K562 (cell line): ENCODE results near the gene NTSR1. TPM values are rescaled to one million over a fixed set of nuclear protein-coding genes. Genes with fewer than 3 reads are reported as not detected.

Source experiments
- ARID3B ChIP-seq: fragments of 250-450 bp; sonication (Bioruptor Pico); IDR thresholded peaks from 2 replicates; pipeline ENCODE4 v1.4.0; 2020; ENCODE audit warnings: borderline replicate concordance
- ELF4 ChIP-seq: fragments of 450-650 bp; formaldehyde crosslinking; IDR thresholded peaks from 2 replicates; pipeline ENCODE4 v1.4.0; 2022; ENCODE audit warnings: missing genetic modification characterization
- HMG20A ChIP-seq: fragments of 450-650 bp; formaldehyde crosslinking; conservative IDR thresholded peaks from 2 replicates; pipeline ENCODE4 v1.4.0; 2020; ENCODE audit warnings: mild to moderate bottlenecking, mixed read lengths
- KAT2B ChIP-seq: IDR thresholded peaks from one replicate; pipeline ENCODE4 v1.6.1; 2012; ENCODE audit warnings: low read depth, mild to moderate bottlenecking, control low read depth, inconsistent platforms, low read length, moderate library complexity
- MTF1 ChIP-seq: fragments of 250-450 bp; sonication (Bioruptor Pico); IDR thresholded peaks from 2 replicates; pipeline ENCODE4 v1.9.0; 2021; ENCODE audit warnings: moderate library complexity, mild to moderate bottlenecking, inconsistent platforms, borderline replicate concordance
- NR2F6 ChIP-seq: fragments of 450-650 bp; formaldehyde crosslinking; IDR thresholded peaks from 2 replicates; pipeline ENCODE4 v1.4.0; 2020; ENCODE audit warnings: mild to moderate bottlenecking
- POLR3G ChIP-seq: IDR thresholded peaks from 2 replicates; pipeline ENCODE4 v1.6.1; 2011; ENCODE audit not compliant: insufficient read length, insufficient replicate concordance; ENCODE audit errors: extremely low read depth
- TAF7 ChIP-seq: fragments of 450-650 bp; IDR thresholded peaks from 2 replicates; pipeline ENCODE4 v1.6.1; 2016; ENCODE audit warnings: missing genetic modification characterization, missing compliant biosample characterization
- TEAD1 ChIP-seq, 2 experiments: fragments of 450-650 bp in 1 of 2; sonication (generic) in 1 of 2; formaldehyde crosslinking; IDR thresholded peaks; 2 replicates each; pipeline versions ENCODE4 v1.4.0 to v1.8.0; 2020 to 2022; ENCODE audit warnings: mild to moderate bottlenecking in 2 of 2, missing genetic modification reagents in 1 of 2
- XRCC4 ChIP-seq: IDR thresholded peaks from one replicate; pipeline ENCODE4 v1.6.1; 2011; ENCODE audit not compliant: insufficient read depth, insufficient read length; ENCODE audit errors: extremely low read depth
- ZBTB1 ChIP-seq: sonication (generic); formaldehyde crosslinking; IDR thresholded peaks from 2 replicates; pipeline ENCODE4 v1.8.1; 2023; ENCODE audit warnings: missing genetic modification reagents, low read depth, mild to moderate bottlenecking, borderline replicate concordance
- ZBTB11 ChIP-seq, 3 experiments: fragments of 200-800 bp in 1 of 3; fragments of 250-450 bp in 1 of 3; fragments of 450-650 bp in 1 of 3; sonication (Bioruptor Pico) in 1 of 3; sonication (Bioruptor generic) in 1 of 3; formaldehyde crosslinking in 1 of 3; IDR thresholded peaks; 2 replicates each; pipeline versions ENCODE4 v1.6.1 to v1.8.0; 2016 to 2022; ENCODE audit warnings: mild to moderate bottlenecking in 2 of 3, missing genetic modification characterization in 2 of 3, missing compliant biosample characterization in 1 of 3, moderate library complexity in 1 of 3
- ZBTB5 ChIP-seq: fragments of 450-650 bp; IDR thresholded peaks from 2 replicates; pipeline ENCODE4 v1.6.1; 2017; ENCODE audit warnings: antibody characterized with exemption
- ZEB2 ChIP-seq: fragments of 450-650 bp; IDR thresholded peaks from 2 replicates; pipeline ENCODE4 v1.6.1; 2016
- ZFP30 ChIP-seq: fragments of 250-450 bp; sonication (Bioruptor Pico); IDR thresholded peaks from 2 replicates; pipeline ENCODE4 v1.8.0; 2022; ENCODE audit warnings: moderate library complexity, mild to moderate bottlenecking, inconsistent platforms, borderline replicate concordance
- ZNF444 ChIP-seq: fragments of 250-450 bp; sonication (Bioruptor Pico); IDR thresholded peaks from 2 replicates; pipeline ENCODE4 v1.4.0; 2020; ENCODE audit warnings: mild to moderate bottlenecking, moderate library complexity
- ZNF778 ChIP-seq: fragments of 450-650 bp; formaldehyde crosslinking; IDR thresholded peaks from 2 replicates; pipeline ENCODE4 v1.4.0; 2020; ENCODE audit warnings: mild to moderate bottlenecking, moderate library complexity
- ZNF785 ChIP-seq: fragments of 250-450 bp; sonication (Bioruptor Pico); IDR thresholded peaks from 2 replicates; pipeline ENCODE4 v1.4.0; 2020; ENCODE audit warnings: mild to moderate bottlenecking
- polyA plus RNA-seq, 8 experiments: library from polyadenylated mRNA; depleted of rRNA in 4 of 8; stranded (reverse) in 5 of 8; unstranded in 3 of 8; fragments of >200 nt; fragmentation: Nextera tagmentation in 2 of 8; fragmentation: Illumina TruSeq in 1 of 8; extraction: Ambion mirVana in 2 of 8; extraction: Trizol in 1 of 8; gene quantifications; 2 replicates each; pipeline versions ENCODE4 v1.2.1 to v1.2.3, GENCODE V29; 2011 to 2014; ENCODE audit warnings: inconsistent platforms in 1 of 8, missing spikeins in 1 of 8
- total RNA-seq, 7 experiments: library from RNA; depleted of rRNA in 6 of 7; stranded (reverse); fragments of >200 nt in 6 of 7; fragmentation: Illumina TruSeq in 2 of 7; extraction: Trizol in 2 of 7; gene quantifications; 2 replicates each; pipeline versions ENCODE4 v1.2.1 to v1.2.3, GENCODE V29; 2011 to 2021; ENCODE audit warnings: low replicate concordance in 1 of 7
- TF ChIP-seq, protein P1 (sequence below): IDR thresholded peaks from 2 replicates; pipeline ENCODE4 v1.6.1; 2011; ENCODE audit not compliant: insufficient read length; ENCODE audit errors: extremely low read depth

NTSR1 gene
- total and polyA plus RNA-seq, 9 of the 15 experiments (the other 6 are each of a cell fraction or from before 2014, with no cell fraction given) = 0.04 to 0.40 (median 0.13) TPM; not detected in 3

DNA sequence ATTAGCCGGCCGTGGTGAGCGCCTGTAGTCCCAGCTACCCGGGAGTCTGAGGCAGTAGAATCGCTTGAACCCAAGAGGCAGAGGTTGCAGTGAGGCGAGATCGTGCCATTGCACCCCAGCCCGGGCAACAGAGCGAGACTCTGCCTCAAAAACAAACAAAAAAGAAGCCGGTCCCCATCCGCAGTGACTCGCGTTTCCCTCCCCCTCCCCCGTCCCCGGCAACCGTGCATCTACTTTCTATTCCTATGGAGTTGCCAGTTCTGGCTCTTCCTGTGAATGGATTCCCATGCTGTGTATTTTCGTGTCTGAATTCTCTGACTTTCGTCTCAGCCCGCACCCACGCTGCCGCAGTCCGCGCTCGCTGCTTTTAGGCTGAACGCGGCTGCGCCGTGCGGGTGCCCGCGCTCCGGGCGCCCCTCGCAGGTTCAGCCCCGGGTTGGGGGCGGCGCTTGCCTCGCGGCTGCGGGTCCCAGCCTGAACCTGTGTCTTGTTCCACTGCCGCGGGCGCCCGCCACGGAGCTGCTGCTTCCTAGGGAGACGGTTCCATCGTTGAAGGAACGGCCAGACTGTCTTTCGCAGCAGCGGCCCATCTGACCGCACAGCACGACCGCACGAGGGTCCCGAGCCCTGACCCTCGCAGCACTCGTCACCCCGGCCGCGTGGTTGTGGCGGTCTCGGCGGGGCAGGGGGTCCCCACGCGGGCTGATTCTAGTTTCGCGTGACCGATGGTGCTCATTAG is 86.6 kb downstream of the NTSR1 start (continued):
- TF ChIP-seq ZNF778 (CRISPR knock-in tag) = no peak
- TF ChIP-seq ELF4 = no peak
- TF ChIP-seq KAT2B = no peak
- TF ChIP-seq POLR3G = no peak
- no peak for TF ChIP-seq HMG20A (CRISPR knock-in tag)
- no peak for TF ChIP-seq ZBTB11 (CRISPR knock-in tag; IDR thresholded peaks at IDR 0.05)
- TF ChIP-seq ZBTB1 = 0 out of 2 replicates have a peak, but pooled peaks have one; percentile 27
- TF ChIP-seq, protein P1, sequence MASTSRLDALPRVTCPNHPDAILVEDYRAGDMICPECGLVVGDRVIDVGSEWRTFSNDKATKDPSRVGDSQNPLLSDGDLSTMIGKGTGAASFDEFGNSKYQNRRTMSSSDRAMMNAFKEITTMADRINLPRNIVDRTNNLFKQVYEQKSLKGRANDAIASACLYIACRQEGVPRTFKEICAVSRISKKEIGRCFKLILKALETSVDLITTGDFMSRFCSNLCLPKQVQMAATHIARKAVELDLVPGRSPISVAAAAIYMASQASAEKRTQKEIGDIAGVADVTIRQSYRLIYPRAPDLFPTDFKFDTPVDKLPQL = no peak
- peak; percentile 73 for TF ChIP-seq ZNF444 (CRISPR knock-in tag)
- no peak for TF ChIP-seq XRCC4
- no peak for TF ChIP-seq ZFP30 (CRISPR knock-in tag)
- no peak for TF ChIP-seq NR2F6 (CRISPR knock-in tag)
- no peak for TF ChIP-seq MTF1 (CRISPR knock-in tag)
- no peak for TF ChIP-seq ZNF785
- no peak for TF ChIP-seq ARID3B (CRISPR knock-in tag)
- no peak for TF ChIP-seq ZBTB5
- no peak for TF ChIP-seq TAF7
- no peak for TF ChIP-seq ZEB2
- TF ChIP-seq TEAD1 (CRISPR knock-in tag; IDR thresholded peaks at IDR 0.05) = no peak
